HG03378 (cell line): ENCODE results near the gene COL16A1.
"Not testable (repeated sequence)": the region's sequence is repeated elsewhere in the genome, so short reads cannot be mapped to it uniquely, and the experiment has no call there.

Experiments
- ATAC-seq: cut with Tn5 transposase; IDR thresholded peaks from one replicate; pipeline ENCODE4 v1.9.1; 2021; ENCODE audit warnings: mild to moderate bottlenecking, moderate library complexity; ENCODE audit not compliant: unreplicated experiment

COL16A1 gene

DNA sequence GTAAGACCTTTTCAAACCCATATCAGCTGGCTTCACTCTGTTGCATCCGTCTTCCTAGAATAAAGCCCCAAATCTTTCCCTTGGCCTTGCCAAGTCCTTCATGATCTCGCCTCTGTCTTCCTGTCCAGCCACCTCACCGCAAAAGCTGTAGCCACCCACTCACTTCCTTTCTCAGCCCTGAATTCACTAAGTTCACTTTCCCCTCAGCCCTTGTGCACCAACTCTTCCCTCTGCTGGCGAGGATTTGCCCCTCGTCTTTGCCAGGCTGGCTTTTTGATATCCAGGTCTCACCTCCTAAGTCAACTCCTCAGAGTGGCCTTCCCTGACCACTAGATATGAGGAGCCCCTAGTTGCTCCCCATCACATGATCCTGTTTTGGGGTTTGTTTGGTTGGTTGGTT lies 3.9 kb upstream of the COL16A1 start:
- ATAC-seq: no peak

DNA sequence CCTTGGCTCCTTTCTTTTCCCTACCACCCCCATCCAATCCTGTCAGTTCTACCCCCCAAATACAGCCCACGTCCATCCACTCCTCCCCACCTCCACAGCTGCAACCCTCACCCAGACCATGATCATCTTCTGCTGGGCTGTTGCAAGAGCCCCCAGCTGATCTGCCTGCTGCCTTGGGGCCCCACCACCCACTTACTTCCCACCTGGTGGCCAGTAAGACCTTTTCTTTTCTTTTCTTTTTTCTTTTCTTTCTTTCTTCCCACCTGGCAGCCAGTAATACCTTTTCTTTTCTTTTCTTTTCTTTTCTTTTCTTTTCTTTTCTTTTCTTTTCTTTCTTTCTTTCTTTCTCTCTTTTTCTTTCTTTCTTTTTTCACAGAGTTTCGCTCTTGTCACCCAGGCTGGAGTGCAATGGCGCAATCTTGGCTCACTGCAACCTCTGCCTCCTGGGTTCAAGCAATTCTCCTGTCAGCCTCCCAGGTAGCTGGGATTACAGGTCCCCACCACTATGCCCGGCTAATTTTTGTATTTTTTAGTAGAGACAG lies 3.3 kb upstream of the COL16A1 start:
- not testable (repeated sequence) for ATAC-seq

DNA sequence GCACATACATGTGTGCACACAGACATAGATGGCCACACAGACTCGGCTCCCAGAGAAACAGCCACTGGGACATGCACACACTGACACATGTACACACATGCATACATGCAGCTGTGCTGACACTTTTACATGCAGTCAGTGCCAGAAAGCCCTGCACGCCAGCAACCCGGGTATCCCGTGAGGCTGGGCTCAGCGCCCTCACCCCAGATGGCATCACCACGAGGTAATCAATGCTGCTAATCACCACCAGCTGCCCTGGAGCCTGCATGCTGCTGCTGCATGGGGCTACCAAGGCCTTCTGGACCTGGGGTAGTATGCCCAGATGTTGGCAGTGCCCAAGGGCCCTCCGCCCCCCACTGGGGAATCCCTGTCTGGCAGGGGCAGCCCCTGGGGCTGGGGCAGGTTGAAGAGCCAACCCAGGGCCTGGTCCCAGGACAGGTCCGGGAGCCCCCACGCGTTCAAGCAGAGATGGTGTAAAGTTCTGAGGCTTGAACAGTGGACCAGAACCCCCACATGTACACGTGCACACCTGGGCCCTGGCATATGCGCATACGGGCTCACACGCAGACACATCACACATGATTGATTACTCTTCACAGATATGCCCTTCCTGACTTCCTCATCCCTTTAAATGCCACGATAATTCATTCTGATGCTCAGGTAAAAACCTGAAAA lies 2.7 kb upstream of the COL16A1 start:
- ATAC-seq: no peak

DNA sequence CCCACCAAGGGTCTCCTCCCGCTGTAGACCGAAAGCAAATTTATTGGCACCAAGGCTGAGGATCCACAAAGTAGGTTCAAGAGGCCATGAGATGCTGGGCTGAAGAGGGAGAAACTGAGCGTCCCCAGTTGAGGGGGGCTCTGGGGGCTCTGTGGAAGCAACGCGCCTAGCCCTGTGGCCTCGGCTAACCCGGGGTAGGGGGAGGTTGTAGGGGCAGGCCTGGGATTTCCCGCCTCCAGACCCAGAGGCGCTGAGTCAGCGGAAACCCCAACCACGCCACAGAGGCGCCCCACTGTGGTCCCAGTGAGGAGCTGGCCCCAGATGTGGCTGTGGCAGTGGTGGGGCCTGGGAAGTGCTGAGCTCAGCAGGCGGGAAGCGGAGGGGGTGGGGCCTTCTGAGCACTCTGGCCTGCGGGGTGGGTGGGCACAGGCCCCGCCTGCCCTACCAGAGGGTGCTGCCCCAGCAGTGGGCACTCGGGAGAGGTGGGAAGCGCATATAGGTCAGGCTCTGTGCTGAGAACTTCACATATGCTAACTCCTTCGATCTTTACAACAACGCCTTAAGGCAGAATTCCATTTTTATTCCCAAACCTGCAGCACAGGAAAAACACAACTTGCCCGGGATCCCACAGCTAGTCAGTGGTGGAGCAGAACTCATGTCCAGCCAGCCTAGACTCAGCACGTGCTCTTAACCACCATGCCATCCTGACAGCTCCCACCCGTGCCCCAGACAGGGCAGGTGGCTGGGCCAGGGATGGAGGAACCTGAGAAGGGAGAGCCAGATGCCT lies 1.5 kb upstream of the COL16A1 start:
- no peak for ATAC-seq

DNA sequence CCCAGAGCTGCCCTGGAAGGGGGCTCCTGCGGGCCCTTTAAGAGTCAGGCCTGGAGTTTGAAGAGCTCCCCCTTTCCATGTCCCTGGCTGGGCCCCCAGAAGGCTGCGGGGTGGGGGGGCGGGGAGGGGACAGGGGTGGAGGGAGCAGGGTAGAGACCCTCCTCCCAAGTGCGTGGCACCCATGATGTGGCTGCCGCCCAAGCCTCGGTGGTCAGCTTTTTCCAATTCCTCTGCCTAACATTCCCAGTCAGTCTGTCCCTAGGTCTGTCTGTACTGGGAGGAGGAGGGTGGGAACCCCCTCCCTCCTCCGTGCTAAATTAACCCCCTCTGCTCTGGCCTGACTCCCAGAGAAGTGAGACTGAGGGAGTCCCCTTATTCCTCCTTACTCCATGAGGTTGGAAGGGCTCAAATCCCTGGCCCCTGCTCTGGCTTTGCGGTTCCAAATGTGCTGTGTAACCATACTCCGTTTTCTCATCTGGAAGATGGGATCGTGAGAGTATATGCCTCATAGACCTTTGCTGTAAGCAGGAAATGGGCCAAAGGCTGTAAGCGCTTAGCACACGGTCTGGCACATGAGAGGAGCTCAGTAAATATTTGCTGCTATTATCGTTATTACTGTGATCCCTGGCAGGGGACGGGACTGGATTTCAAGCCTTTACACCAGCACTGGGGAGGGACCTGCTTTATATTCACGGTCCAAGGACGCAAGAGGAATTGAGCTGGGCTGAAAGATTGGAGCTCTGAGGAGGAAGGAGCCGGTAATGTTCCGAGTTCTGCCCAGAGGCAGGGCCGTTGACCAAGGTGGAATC lies 658 bp upstream of the COL16A1 start:
- no peak for ATAC-seq

DNA sequence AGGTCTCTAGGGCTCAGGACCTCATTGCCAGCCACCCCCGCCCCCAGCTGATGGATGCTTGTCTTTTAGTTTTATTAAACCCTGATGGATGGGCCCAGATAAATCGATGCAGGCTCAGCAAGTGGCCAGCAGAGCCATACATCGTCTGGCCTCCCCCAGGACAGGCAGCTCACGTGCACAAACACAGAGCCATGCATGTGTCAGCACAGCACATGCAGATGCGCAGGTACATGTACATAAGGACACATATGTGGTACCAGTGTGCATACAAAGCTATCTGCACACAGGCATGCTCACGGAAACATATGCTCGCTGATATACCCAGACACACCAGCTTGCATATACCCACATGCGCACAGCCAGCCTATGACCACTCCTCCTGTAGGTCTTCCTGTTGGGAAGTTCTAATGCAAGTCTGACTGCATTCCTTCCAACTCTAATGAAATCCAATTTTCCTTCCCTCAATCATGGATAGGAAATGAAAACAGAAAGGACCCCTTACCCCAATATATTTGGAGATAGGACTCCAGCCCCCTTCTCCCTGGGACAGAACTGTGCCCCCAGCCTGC lies 897 bp downstream of the COL16A1 start:
- no peak for ATAC-seq

DNA sequence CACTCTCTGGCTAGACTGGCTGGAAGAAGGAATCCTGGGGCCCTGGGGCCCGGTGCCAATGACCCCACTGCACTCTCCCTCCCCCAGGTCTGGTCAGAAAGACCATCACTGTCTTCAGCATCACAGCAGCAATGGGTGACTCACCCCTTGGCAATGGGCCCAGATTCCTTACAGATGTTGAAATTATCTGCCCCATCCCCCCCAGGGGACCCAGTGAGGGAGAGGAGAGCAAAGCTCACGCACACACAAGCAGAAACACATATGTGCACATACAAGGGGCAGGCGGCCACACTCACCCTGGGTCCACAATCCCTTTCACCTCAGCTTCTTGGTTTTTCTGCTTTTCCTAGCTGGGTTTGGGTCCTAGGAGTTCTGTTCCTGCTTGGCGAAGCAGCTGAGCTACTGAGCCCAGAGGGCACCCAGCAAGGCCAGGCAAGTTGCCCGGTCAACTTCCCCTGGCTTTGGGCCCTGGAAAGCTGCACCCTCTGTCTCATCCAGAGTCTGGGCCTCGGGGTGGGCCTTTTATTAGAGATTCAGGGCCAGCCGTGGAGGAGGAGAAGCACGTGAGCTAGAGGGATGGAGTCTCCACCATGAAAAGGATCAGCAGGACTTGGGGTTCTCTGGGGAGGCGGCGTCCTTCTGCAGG lies 2.6 kb downstream of the COL16A1 start:
- ATAC-seq: no peak

DNA sequence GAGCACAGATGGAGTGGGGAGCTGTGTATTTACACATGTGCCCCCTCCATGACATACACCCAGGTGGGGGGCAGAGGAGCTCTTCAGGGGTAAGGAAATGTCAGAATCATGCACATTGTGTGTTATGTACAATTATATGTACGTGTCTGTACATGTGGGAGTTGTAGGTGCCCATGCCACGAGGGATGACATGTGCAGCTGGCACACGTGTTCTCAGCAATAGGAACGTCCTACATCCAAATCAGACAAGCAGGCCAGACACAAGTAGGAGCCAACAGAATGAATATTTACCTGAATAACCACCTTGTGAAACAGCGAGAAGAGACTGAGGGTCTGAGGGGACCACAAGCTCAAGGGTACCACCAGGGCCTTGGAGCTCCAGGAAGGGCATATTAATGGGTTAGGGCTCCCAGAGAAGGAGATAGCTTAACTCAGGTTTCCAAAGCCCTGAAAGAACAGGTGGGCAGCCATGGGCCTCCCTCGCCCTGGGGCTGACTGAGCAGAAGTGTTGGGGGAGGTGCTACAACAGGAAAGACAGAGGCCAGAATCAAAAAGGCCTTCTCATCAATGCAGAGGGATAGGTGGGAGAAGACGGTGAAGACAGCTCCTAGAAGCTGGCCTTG lies 3.2 kb downstream of the COL16A1 start:
- ATAC-seq: no peak

DNA sequence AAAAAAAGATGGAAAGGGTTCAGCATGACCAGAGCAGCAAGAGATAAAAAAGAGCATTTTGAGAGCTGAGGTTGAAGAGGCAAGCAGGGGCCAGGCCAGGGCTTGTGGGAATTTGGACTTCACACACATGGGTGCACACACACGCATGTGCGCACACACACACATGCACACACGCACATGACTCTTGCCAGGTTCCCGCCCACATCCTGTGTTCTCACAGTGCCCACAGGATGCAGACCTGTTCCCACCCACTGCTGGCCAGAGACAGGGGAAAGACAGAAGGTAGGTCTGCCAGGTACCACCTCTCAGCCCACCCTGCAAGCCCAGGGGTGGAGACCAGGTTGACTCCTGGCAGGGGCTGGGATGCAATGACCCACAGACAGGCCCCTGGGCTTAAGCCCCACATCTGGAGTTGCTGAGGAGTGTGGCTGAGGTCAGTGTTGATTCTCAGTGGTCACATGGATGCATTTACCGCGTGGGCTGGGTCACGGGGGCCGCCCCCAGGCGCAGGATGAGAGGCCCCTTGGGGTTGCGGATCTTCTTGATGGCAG lies 4.4 kb downstream of the COL16A1 start:
- ATAC-seq: no peak

DNA sequence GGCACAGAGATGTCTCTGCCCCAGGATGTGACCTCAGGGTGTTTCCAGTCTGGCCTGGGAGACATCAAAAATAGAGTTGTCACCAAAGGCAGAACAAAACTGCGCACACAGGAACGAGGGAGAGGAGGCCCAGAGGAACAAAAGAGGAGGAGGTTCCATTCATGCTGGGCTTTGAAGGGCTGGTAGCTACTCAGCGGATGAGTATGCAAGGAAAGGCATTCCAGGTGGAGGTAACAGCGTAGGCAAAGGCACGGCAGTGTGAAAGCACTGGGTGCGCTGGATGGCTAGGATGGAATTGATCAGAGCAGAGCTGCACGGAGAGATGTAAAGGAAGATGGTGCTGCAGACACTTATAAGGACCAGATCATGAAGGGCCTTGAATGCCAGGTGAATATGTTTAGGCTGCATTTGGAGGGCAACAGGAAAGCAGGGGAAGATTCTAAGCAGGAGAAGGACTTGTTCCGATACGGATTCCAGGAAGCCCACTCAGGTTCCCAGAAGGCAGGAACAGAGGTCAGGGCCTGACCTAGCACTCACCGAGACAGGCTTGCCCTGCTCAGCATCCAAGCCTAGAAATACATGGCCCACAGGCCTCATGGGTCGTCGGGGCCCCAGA lies 6.3 kb downstream of the COL16A1 start:
- no peak for ATAC-seq

DNA sequence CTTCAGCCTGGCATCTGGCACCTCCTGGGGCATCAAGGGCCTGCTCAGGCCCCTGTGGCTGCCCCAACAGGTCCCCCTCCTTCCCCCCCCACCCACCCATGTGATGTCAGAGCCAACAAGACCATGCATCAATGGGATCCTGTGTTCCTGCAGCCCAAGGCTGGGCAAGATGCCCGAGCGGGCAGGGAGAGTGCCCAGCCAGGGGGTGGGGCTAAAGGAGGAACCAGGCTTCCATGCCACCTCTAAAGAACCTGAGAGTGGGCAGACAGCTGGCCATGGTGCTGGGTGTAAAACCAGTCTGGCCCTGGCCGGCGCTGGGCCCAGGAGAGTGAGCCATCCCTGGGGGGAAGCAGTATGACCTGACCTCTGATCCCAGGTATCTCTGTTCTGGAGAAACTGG lies 7.6 kb downstream of the COL16A1 start:
- no peak for ATAC-seq

DNA sequence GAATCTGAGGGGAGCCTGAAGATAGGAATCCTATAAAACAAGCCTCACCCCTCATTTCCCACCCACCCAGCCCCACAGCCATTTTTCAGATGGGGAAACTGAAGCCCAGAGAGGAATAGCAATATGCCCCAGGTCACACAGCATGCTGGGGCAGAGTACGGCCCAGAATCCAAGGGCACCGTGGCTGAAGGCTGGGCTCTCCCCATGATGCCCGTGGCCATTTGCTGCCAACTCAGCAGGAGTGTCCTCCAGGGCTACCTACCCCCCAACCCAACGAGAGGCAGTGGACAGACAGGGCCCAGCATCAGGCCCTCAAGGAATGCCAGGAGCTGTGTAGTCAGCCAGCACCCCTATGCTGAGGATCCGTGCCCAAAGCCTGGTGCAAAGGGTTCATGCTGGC lies 8.5 kb downstream of the COL16A1 start:
- no peak for ATAC-seq

DNA sequence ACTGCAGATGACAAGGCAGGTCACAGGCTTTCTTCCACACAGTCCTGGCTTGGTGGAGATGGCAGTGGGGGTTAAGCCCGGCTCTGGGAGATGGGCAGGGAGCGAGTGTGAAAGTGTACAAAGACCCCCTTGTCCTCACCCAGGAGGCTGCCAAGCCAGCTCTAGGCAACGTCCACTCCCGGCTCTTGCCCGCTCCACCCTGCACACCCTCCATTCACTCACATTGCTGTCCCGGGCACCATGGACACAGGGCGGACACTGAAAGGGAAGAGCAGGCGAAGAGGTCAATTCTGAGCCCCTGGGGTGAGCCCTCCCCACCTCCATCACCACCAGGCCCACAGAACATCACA lies 8.9 kb downstream of the COL16A1 start:
- no peak for ATAC-seq

DNA sequence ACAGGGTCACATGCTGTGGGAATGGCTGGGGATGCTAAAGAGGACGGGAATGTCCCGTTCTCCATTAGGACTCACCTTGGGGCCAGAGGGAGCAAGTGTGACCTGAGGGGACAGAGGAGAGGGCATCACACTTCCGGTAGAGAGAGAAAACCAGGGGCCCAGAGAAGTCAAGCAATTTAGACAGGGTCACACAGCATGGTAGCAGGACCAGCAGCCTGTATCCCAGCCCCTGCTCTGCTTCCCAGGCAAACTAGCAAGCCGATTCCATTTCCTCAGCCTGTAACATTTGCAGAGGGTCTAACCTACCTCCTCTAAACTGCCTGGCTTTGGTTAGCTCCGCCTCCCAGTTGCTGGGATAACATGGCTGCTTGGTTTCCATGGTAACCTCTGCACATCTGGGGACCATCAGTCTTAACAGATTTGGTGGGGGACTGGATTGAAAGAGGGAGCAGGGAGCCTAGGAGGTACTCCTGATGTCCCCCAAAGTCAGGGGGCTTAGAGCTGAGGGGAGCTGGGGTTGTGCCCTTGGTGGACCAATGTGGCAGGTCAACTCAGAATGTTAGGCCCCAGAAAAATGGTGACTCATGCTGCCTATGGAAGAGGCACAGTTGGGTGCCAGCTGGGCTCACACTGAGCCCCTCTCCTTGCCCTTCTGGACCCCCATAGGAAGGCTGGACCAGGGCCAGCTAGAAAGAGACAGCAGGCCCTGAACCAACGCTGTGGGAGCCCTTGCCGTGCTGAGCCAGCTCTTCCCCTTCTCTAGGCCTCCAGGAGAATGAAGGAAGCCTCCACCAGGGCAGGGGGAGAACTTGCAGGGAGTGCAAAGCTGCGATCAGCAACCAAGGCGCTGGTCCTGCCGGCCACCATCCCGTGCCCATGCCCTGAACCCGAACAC lies 9.5 kb downstream of the COL16A1 start:
- no peak for ATAC-seq

DNA sequence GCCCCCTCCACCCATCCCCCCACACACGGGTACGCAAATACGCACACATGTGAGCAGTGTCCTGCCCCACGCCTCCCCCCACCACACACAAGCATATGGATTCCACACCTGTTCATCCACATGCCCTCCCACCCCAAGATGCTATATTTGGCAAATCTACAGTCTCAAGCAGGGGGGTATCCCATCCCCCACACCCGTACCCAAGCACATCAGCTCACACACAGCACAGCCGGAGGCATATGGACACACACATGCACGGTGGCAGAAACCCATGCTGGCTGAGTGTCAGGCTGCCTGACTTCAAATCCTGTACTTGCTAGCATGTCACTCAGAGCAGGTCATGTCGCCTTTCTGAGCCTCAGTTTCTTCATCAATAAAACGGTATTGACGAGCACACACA lies 10.6 kb downstream of the COL16A1 start:
- ATAC-seq: no peak

DNA sequence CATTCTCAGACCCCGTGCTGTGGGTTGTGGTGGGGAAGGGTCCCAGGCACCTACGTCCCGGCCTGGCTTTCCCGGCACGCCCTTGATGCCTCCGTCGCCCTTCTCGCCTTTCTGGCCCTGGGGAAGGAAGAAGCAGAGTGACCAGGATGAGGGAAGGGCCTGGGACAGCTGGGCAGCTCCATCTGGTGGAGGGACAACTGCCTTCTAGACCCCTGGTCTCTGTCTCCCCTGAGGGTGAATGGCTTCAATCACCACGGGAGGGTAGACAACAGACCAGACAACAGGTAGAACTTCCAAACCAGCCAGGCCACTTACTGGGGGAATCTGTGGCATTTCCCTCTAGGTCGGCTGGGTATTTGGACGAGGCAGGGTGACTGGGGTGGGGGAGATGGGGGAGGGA lies 11.9 kb downstream of the COL16A1 start:
- ATAC-seq: no peak

DNA sequence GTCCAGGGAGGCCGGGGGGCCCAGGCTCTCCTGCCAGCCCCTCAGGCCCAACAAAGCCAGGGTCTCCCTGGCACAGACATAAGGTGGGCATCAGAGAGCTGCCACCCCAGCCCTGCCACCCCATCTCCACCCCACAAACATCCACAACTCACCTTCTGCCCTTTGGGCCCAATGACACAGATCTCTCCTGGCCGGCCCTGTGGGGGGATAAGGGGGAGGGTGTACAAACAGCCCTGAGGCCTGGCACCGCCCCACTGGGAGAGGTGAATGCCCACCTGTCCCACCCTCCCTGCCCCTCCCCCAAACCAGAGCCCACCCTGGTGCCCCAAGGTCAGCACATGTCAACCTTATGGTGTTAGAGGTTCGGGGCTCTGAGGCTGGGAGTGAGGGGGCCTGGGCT lies 12.4 kb downstream of the COL16A1 start:
- no peak for ATAC-seq

DNA sequence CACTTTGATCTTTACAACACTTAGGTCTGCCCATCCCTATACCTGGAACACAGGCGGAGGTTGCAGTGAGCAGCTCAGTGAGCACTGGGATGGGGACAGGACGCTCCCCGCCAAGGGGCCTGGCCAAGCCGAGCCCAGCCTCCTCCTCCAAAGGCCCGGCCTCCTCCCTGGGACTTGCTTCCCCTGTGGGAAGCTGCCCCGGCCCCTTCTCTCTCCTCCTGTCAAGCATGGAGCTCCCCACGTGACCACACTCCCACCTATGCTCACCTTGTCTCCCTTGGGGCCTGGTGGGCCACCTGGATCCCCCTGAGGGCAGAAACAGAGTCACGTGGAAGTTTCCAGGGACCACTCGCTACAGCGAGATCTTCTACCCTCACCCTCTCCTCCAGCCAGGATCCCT lies 12.9 kb downstream of the COL16A1 start:
- no peak for ATAC-seq

DNA sequence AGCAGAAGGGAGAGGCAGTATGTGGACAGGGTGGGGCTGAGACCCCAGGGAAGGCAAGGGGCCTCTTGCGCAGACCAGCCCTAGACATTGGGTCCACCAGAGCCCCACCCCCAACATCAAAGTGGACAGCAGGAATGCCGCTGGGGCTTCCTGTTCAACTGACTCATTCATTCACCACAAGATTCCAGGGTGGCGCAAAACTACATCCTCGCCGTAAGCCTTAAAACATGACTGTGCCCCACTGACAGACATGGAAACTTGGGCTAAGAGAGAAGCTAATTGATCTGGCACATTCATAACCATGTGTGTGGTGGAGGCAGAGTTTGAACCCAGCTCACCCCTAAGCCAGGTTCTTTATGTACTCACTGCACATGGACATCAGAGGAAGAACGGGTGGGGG lies 14.0 kb downstream of the COL16A1 start:
- ATAC-seq: no peak
